Activated CD4-positive, alpha-beta memory T cell treated with anti-CD3 and anti-CD28 coated beads, Interleukin-2, amount 10 ng/mL, durations not matched to agents 7 days and 5 days (primary cell): Measurements from ENCODE around the gene WRAP73. TPM values are rescaled to one million over a fixed set of nuclear protein-coding genes. Genes with fewer than 3 reads are reported as not detected.
A peak's percentile ranks its signal among the peaks of the same experiment; 100 is the strongest.

Experiments
- CTCF ChIA-PET: fragments of 350-600 bp; sonication (Branson Sonifier 250); formaldehyde crosslinking; loops from one replicate; lab custom pipeline; 2021; ENCODE audit warnings: antibody characterized with exemption, inconsistent platforms; lab: Charles Lee
- POLR2A ChIA-PET: fragments of 350-600 bp; sonication (Branson Sonifier 250); formaldehyde crosslinking; loops from one replicate; lab custom pipeline; 2021; ENCODE audit warnings: antibody characterized with exemption; lab: Charles Lee
- DNase-seq: peaks from one replicate; pipeline ENCODE4 v3.0.0-alpha.2; 2020
- H3K27ac Mint-ChIP-seq: one replicate; pipeline ENCODE4 v1.8.0; 2021; ENCODE audit warnings: mild to moderate bottlenecking, mixed read lengths
- H3K27me3 Mint-ChIP-seq: one replicate; pipeline ENCODE4 v1.8.0; 2021; ENCODE audit warnings: mixed read lengths
- H3K36me3 Mint-ChIP-seq: one replicate; pipeline ENCODE4 v1.8.0; 2021; ENCODE audit warnings: low read depth, mixed read lengths
- H3K4me1 Mint-ChIP-seq: one replicate; pipeline ENCODE4 v1.8.0; 2021; ENCODE audit warnings: mixed read lengths
- H3K4me3 Mint-ChIP-seq: one replicate; pipeline ENCODE4 v1.8.0; 2021; ENCODE audit warnings: mild to moderate bottlenecking, mixed read lengths
- H3K9me3 Mint-ChIP-seq: one replicate; pipeline ENCODE4 v1.8.0; 2021; ENCODE audit warnings: mixed read lengths
- total RNA-seq, 2 experiments: library from RNA; stranded (reverse); gene quantifications; one replicate each; pipeline ENCODE4 v1.2.3, GENCODE V29; 2021

The WRAP73 gene
- total RNA-seq, 2 experiments from 2014 or later = 34.7 to 38.9 TPM

DNA sequence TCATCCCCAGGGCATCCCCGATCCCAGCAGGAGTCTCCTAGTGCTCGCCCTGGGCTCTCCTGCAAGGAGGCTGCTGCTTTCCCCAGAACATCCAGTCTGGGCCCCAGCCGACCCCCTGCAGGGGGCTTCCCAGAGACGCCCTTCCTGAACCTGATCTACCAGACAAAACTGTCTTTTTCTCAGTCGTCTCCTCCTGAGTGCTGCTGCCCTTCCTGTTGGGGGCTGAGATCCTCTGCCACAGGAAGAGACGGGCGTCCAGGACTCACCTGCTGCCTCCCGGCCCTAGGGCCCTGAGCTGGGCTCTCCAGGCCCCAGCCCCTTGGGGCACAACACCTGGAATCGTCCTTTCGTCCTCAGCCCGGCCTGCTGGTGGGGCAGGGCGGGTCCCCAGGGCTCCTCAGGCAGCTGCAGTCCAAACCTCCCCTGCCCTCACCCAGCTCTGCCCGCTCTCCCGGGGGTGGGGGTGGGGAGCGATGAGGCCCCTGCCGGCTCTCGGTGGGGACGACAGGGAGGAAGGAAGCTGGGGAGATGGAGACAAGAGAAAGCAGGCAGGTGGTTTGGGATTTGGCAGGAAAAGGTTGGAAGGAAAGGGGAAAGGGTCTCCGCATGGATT, 39.3 kb upstream of the WRAP73 start:
- H3K4me1 Mint-ChIP-seq = no peaks in the 10 kb centered on the region
- CTCF ChIA-PET = no interaction called here
- no peak for DNase-seq
- no peaks in the 10 kb centered on the region for H3K9me3 Mint-ChIP-seq
- no peak overlapping the region for H3K27ac Mint-ChIP-seq
- H3K27me3 Mint-ChIP-seq = no peaks in the 10 kb centered on the region
- POLR2A ChIA-PET = no interaction called here
- no peak overlapping the region for H3K4me3 Mint-ChIP-seq
- H3K36me3 Mint-ChIP-seq = no peaks in the 10 kb centered on the region

DNA sequence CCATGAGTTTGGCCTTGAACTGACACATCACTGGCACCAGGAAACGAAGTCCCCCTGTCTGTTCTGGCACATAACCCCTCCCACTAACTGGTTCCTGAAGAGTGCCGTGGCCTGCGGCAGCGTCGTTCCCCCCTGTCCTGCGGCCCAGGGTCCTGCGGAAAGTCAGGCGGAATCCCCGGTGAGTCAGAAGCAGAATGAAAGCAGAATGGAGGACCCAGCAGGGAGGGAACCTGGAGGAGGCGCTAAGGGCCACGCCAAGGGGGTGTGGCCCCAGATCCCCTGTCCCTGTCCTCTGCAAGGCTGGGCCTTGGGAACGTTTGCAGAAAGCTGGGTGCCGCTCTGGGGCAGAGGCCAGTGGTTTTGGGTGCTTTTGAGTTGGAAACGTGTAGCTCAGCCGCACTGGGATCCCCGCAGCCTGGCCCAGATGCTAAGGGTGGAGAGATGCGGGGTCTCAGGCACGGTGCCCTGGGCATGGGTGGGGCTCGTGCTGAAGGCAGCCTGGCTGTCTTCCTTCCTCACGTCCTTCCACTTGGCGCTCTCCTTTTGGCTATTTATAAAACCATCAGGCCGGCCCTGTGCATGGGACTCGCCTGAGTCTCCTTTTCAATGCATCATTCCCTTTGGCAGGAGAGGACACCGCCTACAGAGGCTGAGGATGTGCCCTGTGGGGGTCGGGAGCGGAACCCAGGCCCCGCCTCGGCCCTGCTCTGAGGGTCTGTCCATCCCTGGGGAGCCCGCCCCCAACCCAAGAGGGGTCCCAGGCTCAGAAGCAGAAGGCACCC, 38.6 kb upstream of the WRAP73 start:
- H3K4me3 Mint-ChIP-seq = no peak overlapping the region
- H3K27me3 Mint-ChIP-seq = no peaks in the 10 kb centered on the region
- CTCF ChIA-PET = no interaction called here

DNA sequence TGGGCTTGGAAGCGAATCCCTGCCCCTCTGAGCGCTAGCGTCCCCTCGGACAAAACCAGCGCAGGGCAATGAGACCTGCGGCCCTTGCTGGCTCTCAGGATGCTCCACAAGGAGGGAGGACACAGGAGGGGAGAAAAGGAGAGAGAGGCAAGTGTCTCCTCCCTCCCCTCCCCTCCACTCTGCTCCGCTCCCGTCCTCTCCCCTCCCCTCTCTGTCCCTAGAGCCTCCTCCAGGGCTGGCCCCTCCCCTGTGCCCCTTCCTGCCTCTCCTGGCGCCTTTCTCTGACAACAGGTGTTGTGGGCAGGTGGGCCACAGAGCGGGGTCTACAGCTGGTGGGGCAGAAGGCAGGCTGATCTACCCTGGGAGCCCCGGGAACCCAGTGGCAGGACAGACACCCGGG, 37.6 kb upstream of the WRAP73 start:
- no peak for DNase-seq
- H3K36me3 Mint-ChIP-seq = no peaks in the 10 kb centered on the region
- H3K4me3 Mint-ChIP-seq = no peak overlapping the region
- H3K9me3 Mint-ChIP-seq = no peaks in the 10 kb centered on the region
- H3K4me1 Mint-ChIP-seq = no peaks in the 10 kb centered on the region
- no peak overlapping the region for H3K27ac Mint-ChIP-seq
- ChIA-PET POLR2A (no interaction called here), CTCF (no interaction called here)
- no peaks in the 10 kb centered on the region for H3K27me3 Mint-ChIP-seq

More for the DNA sequence above, 38.6 kb upstream of the WRAP73 start:
- no peak for DNase-seq
- POLR2A ChIA-PET = no interaction called here
- H3K9me3 Mint-ChIP-seq = no peaks in the 10 kb centered on the region
- H3K27ac Mint-ChIP-seq = no peak overlapping the region
- no peaks in the 10 kb centered on the region for H3K4me1 Mint-ChIP-seq
- no peaks in the 10 kb centered on the region for H3K36me3 Mint-ChIP-seq

DNA sequence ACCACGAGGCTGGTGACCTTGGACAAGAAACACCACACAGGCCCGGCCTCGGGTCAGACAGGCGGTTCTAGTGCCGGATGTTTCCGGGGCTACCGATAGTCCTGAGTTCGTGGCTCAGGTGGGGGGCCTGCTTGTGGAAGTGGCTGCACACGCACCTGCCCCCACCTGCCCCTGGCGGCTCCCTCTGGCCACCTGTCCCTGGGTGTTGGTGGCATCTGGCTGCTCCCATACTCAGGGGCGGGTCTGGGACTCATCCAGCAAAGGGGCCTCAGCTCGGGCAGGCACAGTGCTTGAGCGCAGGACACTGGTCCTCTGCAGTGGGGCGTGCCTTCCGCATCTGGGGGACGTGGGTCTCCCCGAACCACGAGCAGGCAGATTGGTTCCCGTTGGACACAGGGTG, 36.0 kb upstream of the WRAP73 start:
- H3K27me3 Mint-ChIP-seq = no peaks in the 10 kb centered on the region
- H3K27ac Mint-ChIP-seq = no peak overlapping the region
- DNase-seq = no peak
- H3K36me3 Mint-ChIP-seq = no peaks in the 10 kb centered on the region
- POLR2A ChIA-PET = no interaction called here
- H3K4me3 Mint-ChIP-seq = no peak overlapping the region
- CTCF ChIA-PET = no interaction called here
- no peaks in the 10 kb centered on the region for H3K4me1 Mint-ChIP-seq
- H3K9me3 Mint-ChIP-seq = no peaks in the 10 kb centered on the region

DNA sequence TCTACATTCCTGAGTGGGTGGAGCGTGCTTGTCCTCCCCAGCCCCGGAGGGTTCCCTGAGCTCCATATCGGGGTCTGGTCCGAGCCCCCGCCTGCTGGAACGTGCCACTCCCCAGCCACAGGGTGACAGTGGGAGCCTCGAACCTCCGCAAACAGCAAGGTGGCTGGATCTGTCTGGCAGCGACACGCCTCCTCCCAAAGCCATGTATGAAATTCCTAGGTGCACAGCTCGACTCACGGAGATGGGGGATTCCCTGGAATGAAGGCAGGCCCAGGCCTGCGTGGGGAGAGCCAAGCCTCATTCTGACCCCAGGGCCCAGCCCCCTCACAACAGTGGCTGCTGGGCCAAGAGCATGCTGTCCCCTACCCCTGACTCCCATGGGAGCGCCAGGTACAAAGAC, 35.3 kb upstream of the WRAP73 start:
- Mint-ChIP-seq H3K36me3 (no peaks in the 10 kb centered on the region), H3K27me3 (no peaks in the 10 kb centered on the region), H3K4me1 (no peaks in the 10 kb centered on the region), H3K27ac (no peak overlapping the region), H3K9me3 (no peaks in the 10 kb centered on the region), H3K4me3 (no peak overlapping the region)
- DNase-seq = no peak
- ChIA-PET CTCF (no interaction called here), POLR2A (no interaction called here)

DNA sequence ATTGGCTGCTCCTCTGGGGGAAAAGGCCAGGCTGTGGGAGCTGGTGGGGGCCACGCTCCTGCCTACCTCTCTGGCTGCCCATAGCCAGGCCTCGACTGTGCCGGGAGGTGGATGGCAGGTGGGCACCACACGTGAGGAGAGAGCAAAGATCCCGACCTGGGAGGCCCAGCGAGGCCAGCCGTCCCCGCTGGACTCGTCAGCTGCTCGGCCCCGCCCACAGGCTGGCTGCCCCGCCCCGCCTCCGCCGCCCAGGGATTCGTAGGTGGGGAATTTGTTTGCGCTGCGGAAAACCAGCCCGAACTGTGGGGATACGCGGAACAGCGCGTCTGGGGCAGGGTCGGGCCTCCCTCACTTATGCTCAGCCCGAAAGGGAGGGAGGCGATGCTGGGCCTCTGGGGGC, 34.1 kb upstream of the WRAP73 start:
- H3K4me1 Mint-ChIP-seq = peaks cover 12% of the 10 kb centered on the region
- no peak overlapping the region for H3K27ac Mint-ChIP-seq
- no peaks in the 10 kb centered on the region for H3K9me3 Mint-ChIP-seq
- ChIA-PET CTCF (no interaction called here), POLR2A (no interaction called here)
- no peak overlapping the region for H3K4me3 Mint-ChIP-seq
- no peak for DNase-seq
- no peaks in the 10 kb centered on the region for H3K36me3 Mint-ChIP-seq
- peaks cover 6% of the 10 kb centered on the region for H3K27me3 Mint-ChIP-seq

DNA sequence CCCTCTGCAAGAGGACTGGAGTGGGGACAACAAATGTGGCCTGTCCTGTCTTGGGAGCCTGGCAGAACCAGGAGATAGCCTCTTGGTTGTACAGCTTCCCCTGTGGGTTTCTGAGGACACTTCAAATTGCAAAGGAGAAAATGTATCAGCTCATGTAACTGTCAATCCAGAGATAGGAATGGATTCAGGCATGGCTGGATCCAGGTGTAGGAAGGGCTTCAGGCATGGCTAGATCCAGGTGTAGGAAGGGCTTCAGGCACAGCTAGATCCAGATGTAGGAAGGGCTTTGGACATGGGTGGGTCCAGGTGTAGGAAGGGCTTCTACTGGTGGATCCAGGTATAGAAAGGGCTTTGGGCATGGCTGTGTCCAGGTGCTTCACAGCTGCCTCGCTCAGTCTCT, 33.3 kb upstream of the WRAP73 start:
- peaks cover 15% of the 10 kb centered on the region for H3K4me1 Mint-ChIP-seq
- ChIA-PET POLR2A (no interaction called here), CTCF (no interaction called here)
- no peak overlapping the region for H3K4me3 Mint-ChIP-seq
- H3K27me3 Mint-ChIP-seq = peaks cover 6% of the 10 kb centered on the region
- H3K36me3 Mint-ChIP-seq = no peaks in the 10 kb centered on the region
- H3K27ac Mint-ChIP-seq = no peak overlapping the region
- H3K9me3 Mint-ChIP-seq = no peaks in the 10 kb centered on the region
- no peak for DNase-seq

DNA sequence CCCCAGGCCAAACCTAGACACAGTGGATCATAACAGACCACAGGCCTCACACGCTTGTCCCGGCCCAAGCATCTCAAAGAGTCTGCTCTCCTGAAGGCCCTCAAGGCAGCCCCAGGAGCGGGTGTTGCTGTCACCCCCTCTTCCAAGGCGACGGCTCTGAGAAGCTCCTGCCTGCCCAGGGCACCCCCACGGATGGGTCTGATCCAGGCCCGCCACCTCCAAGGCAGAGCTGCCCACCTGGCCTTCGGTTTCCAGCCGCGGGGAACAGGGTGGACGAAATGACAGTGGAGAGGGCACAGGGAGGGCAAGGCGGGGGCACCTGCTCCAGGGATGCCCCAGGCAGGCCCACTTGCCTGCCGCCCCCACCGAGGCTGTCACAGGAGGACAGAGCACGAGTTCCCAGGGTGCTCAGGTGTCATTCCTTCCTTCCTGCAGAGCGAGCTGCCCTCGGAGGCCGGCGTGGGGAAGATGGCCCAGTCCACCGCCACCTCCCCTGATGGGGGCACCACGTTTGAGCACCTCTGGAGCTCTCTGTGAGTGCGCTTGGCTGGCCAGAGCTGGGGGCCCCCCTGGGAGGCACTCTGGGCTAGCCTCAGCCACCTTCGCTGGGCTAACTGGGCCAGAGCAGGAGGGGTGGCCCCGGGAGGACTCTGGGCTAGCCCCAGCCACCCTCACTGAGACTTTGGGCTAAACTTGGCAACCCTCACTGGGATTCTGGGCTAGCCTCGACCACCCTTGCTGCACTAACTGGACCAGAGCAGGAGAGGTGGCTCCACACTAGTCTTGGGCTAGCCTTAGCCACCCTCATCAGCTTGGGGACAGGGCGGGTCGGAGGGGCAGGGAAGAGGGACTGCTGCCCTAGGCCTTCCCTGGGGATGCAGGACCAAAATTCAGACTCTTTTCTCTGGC, 32.2 kb upstream of the WRAP73 start:
- ChIA-PET CTCF (no interaction called here), POLR2A (no interaction called here)
- Mint-ChIP-seq H3K4me1 (peaks cover 25% of the 10 kb centered on the region), H3K36me3 (no peaks in the 10 kb centered on the region), H3K27ac (no peak overlapping the region), H3K4me3 (no peak overlapping the region), H3K9me3 (no peaks in the 10 kb centered on the region), H3K27me3 (peaks cover 6% of the 10 kb centered on the region)
- DNase-seq = no peak

DNA sequence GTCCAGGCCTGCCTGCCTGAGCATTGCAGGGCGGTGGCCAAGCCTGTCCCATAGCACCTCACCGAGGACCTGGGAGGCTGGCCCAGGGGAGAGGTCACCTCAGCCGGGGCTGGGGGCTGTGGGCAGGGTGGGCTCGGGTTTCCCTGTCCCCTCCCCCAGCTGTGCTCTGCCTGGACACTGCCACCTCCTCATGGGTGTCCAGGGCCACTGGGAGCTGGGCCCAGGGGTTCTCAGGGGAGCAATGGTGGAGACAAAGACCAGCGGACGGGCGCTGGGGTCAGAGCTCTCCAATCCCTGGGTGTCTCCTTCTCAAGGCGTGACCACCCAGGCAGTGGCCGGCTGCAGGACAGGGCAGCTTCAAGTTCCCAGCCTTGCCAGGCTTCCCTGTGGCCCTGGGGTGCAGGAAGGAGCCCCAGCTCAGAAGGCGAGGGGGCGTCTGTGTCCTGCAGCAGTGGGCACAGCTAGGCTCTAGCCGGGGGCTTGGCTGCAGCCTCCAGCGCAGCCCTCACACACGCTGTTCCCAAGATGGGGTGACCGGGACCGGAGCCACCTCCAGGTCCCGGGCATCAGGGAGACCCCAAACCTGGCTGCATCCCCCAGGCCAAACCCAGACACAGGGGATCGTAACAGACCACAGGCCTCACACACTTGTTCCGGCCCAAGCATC, 31.5 kb upstream of the WRAP73 start:
- no peaks in the 10 kb centered on the region for H3K9me3 Mint-ChIP-seq
- no peak overlapping the region for H3K27ac Mint-ChIP-seq

DNA sequence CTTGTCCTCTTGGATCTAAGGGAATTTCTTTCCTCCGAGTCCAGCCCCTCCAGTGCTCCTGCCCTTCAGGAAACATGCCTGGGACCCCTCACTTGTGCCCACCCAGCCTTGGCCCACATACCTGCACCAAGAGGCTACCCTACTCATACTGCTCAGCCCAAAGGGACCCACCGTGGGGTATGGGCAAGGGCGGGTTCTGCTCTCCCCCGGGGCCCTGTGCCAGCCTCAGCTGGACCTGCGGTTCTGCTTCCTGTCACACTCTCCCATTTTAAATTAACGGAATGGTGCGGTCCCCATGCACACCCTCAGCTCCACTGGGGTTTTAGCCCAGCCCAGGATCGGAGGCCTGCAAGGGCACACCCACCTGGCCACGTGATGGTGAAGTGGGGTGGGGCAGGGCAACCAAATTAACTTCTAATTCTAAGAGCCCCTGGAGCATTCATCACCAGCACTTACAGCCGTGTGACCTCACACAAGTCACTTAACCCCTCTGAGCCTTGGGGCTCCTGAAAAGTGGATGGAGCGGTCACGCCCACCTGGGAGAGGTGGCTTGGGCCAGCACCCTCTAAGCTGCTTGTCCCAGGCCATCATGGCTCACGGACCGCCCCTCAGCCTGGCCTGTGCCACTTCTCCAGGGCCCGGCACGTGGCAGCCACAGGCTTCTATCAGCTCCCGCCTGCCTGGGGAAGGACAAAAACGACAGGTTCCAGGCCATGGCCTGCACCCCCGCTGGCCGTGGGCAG, 30.8 kb upstream of the WRAP73 start:
- DNase-seq = no peak
- Mint-ChIP-seq H3K4me3 (no peak overlapping the region), H3K36me3 (no peaks in the 10 kb centered on the region), H3K9me3 (no peaks in the 10 kb centered on the region), H3K27ac (no peak overlapping the region), H3K27me3 (peaks cover 6% of the 10 kb centered on the region), H3K4me1 (peaks cover 28% of the 10 kb centered on the region)
- POLR2A ChIA-PET = no interaction called here
- CTCF ChIA-PET = no interaction called here

More for the DNA sequence above, 31.5 kb upstream of the WRAP73 start:
- H3K4me3 Mint-ChIP-seq = no peak overlapping the region
- CTCF ChIA-PET = no interaction called here
- no peak for DNase-seq
- POLR2A ChIA-PET = no interaction called here
- no peaks in the 10 kb centered on the region for H3K36me3 Mint-ChIP-seq
- peaks cover 6% of the 10 kb centered on the region for H3K27me3 Mint-ChIP-seq
- H3K4me1 Mint-ChIP-seq = peaks cover 28% of the 10 kb centered on the region

DNA sequence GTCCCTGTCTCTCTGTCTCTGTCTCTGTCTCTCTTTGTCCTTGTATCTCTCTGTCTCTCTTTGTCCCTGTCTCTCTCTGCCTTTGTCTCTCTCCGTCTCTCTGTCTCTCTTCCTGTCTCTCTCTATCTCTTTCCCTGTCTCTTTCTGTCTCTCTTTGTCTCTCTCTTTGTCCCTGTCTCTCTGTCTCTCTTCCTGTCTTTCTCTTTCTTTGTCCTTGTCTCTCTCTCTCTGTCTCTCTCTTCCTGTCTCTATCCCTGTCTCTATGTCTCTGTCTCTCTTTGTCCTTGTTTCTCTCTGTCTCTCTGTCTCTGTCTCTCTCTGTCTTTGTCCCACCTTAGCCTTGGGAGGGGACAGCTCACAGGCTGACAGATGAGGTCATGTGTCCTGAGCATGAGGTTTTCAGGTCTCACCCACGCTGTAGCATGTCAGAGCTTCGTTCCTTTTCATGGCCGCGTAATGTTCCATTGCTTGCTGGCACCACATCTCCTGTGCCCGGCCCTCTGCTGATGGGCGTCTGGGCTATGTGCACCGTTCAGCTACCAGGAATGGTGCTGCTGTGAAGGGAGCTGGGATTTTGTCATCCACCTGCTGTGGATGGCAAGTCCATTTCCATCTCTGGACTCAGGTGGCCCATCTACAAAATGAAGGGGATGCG, 30.0 kb upstream of the WRAP73 start:
- no peaks in the 10 kb centered on the region for H3K36me3 Mint-ChIP-seq
- H3K4me3 Mint-ChIP-seq = no peak overlapping the region
- peaks cover 6% of the 10 kb centered on the region for H3K27me3 Mint-ChIP-seq
- ChIA-PET CTCF (no interaction called here), POLR2A (no interaction called here)
- H3K4me1 Mint-ChIP-seq = peaks cover 28% of the 10 kb centered on the region
- H3K9me3 Mint-ChIP-seq = no peaks in the 10 kb centered on the region
- H3K27ac Mint-ChIP-seq = no peak overlapping the region
- no peak for DNase-seq

DNA sequence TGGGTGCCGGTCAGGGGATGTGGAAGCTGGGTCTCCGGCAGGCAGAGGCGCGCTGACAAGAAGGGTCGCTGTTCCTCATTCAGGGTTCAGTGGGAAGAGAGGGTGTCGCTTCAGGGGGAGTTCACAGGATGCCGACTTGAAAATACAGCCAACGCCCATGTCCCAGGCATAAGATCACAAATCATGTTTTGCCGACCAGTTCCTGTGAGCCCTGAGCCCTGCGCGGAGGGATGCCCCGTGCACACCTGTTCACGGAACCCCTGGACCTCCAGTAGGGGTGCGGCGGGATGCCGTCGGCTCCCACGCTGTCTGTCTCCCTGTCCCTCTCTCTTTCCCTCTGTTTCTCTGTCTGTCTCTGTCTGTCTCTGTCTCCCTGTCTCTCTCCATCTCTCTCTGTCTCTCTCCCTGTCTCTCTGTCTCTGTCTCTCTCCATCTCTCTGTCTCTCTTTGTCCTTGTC, 29.2 kb upstream of the WRAP73 start:
- DNase-seq = no peak
- CTCF ChIA-PET = no interaction called here
- H3K9me3 Mint-ChIP-seq = no peaks in the 10 kb centered on the region
- POLR2A ChIA-PET = no interaction called here
- peaks cover 28% of the 10 kb centered on the region for H3K4me1 Mint-ChIP-seq
- H3K27ac Mint-ChIP-seq = peak overlapping the region; percentile 35
- H3K4me3 Mint-ChIP-seq = no peak overlapping the region
- H3K36me3 Mint-ChIP-seq = no peaks in the 10 kb centered on the region
- peaks cover 6% of the 10 kb centered on the region for H3K27me3 Mint-ChIP-seq
